Muscle layer of colon (tissue), 2 donors: ENCODE measurements around the gene CCDC179.

ENCODE experiments used
- H3K27ac ChIP-seq: one replicate; pipeline ENCODE4 v1.7.0; 2013; ENCODE audit warnings: low read depth, mild to moderate bottlenecking, low read length, moderate library complexity
- H3K27me3 ChIP-seq, 2 donors: one replicate each; pipeline ENCODE4 v1.7.0; 2013; ENCODE audit warnings: low read length in 2 of 2, mild to moderate bottlenecking in 2 of 2; ENCODE audit not compliant: insufficient read depth in 2 of 2, control insufficient read depth in 1 of 2
- H3K36me3 ChIP-seq: one replicate; pipeline ENCODE4 v1.7.0; 2013; ENCODE audit warnings: mild to moderate bottlenecking, low read length; ENCODE audit not compliant: insufficient read depth
- H3K4me1 ChIP-seq: one replicate; pipeline ENCODE4 v1.7.0; 2013; ENCODE audit warnings: mild to moderate bottlenecking, low read length; ENCODE audit not compliant: insufficient read depth
- H3K4me3 ChIP-seq, 2 donors: one replicate each; pipeline ENCODE4 v1.7.0; 2013; ENCODE audit warnings: low read length in 2 of 2, low read depth in 1 of 2, mild to moderate bottlenecking in 1 of 2, moderate library complexity in 1 of 2
- H3K9ac ChIP-seq: one replicate; pipeline ENCODE4 v1.7.0; 2013; ENCODE audit warnings: low read length
- H3K9me3 ChIP-seq: one replicate; pipeline ENCODE4 v1.7.0; 2013; ENCODE audit warnings: mild to moderate bottlenecking, low read length
- donor health status: abdominal sarcoma.
- donor health status: Adenocarcinoma of cecum.

The CCDC179 gene

DNA sequence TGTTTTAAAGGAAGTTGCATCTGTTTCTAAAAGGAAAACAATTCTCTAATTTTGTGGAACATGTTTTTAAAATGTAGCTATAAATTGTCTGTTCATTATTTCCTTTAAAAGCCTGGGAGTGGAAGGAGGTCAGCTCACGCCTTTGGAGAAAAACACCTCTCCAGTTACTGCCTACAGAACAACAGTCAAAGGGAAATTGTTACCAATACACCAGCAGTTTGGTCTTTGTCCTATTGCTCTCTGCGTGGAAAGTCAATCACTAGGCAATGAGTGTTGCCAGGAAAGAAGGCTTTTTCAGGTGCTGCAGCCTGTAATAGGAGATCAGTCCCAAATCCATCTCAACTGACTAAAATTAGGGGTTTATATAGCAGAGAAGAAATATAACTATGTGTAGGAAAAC is 52.9 kb downstream of the CCDC179 start:
- H3K4me1 ChIP-seq, result no peaks in the 10 kb centered on the region

GRCh38 chr11:22802861-22803260 is 57.4 kb downstream of the CCDC179 start:
- Histone ChIP-seq H3K36me3 (no peaks in the 10 kb centered on the region), H3K27me3 (no peaks in the 10 kb centered on the region), H3K9ac (no peak overlapping the region), H3K9me3 (no peaks in the 10 kb centered on the region), H3K27ac (no peak overlapping the region), H3K4me3 (no peak overlapping the region), H3K4me1 (no peaks in the 10 kb centered on the region)

More for the DNA sequence above, 52.9 kb downstream of the CCDC179 start:
- no peaks in the 10 kb centered on the region for H3K27me3 ChIP-seq
- H3K9me3 ChIP-seq, result no peaks in the 10 kb centered on the region
- H3K36me3 ChIP-seq, result no peaks in the 10 kb centered on the region
- H3K9ac ChIP-seq, result no peak overlapping the region
- no peak overlapping the region for H3K27ac ChIP-seq
- no peak overlapping the region for H3K4me3 ChIP-seq

DNA sequence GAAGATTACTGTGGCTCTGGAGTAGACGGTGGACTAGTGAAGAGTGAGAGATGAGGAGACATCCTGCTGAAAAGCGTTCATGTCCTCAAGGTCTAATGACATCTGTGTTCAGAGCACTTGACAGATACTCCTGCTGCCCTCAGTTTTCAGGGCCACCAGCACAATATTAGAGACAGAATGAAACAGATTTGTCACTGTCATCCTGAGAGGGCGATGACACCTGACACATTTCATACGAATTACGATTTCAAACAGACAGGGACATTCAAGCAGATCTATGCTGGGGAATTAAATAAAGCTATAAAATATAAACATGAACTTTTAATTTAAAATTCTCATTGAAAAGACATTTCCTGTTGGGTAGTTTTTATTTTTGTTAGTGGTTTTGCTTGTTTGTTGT is 59.8 kb downstream of the CCDC179 start:
- H3K27me3 ChIP-seq, result no peaks in the 10 kb centered on the region
- no peak overlapping the region for H3K27ac ChIP-seq
- H3K9me3 ChIP-seq, result no peaks in the 10 kb centered on the region
- H3K36me3 ChIP-seq, result no peaks in the 10 kb centered on the region
- no peaks in the 10 kb centered on the region for H3K4me1 ChIP-seq
- no peak overlapping the region for H3K9ac ChIP-seq
- H3K4me3 ChIP-seq, result no peak overlapping the region

GRCh38 chr11:22798901-22799300 is 61.4 kb downstream of the CCDC179 start:
- H3K9ac ChIP-seq, result no peak overlapping the region
- no peaks in the 10 kb centered on the region for H3K27me3 ChIP-seq
- no peak overlapping the region for H3K4me3 ChIP-seq
- H3K27ac ChIP-seq, result no peak overlapping the region
- H3K36me3 ChIP-seq, result no peaks in the 10 kb centered on the region
- H3K9me3 ChIP-seq, result no peaks in the 10 kb centered on the region
- no peaks in the 10 kb centered on the region for H3K4me1 ChIP-seq

- Histone ChIP-seq H3K4me3 (no peak overlapping the region), H3K9me3 (no peaks in the 10 kb centered on the region), H3K27ac (no peak overlapping the region), H3K27me3 (no peaks in the 10 kb centered on the region), H3K4me1 (no peaks in the 10 kb centered on the region), H3K36me3 (no peaks in the 10 kb centered on the region), H3K9ac (no peak overlapping the region)
These were observed 63.2 kb downstream of the CCDC179 start for GRCh38 chr11:22797047-22797446.
